HFFc6 (cell line): ENCODE measurements around the gene PRAMEF18. TPM values are rescaled to one million over a fixed set of nuclear protein-coding genes. Genes with fewer than 3 reads are reported as not detected.

ENCODE experiments used
- total RNA-seq, 6 experiments: library from RNA; stranded (reverse); fragmentation: NEBNext Ultra II Directional; extraction: Animal tissue kit (Norgen Biotek cat#: 25700); gene quantifications; 2 replicates in 1 of 6; 3 replicates in 5 of 6; pipeline ENCODE4 v1.2.3, GENCODE V29; 2021

Gene PRAMEF18
- total RNA-seq, 6 experiments from 2014 or later, result not detected

Other genes starting within 250 kb of the PRAMEF18 start
- not detected for gene PRAMEF27, start 169.6 kb downstream of the PRAMEF18 start, total RNA-seq
- gene HNRNPCL3, start 165.4 kb downstream of the PRAMEF18 start, total RNA-seq, result not detected
- not detected for gene PRAMEF25, start 155.4 kb downstream of the PRAMEF18 start, total RNA-seq
- gene HNRNPCL2, start 109.3 kb downstream of the PRAMEF18 start, total RNA-seq, result not detected
- not detected for gene PRAMEF26, start 70.1 kb downstream of the PRAMEF18 start, total RNA-seq
- gene HNRNPCL4, start 60.5 kb downstream of the PRAMEF18 start, total RNA-seq, result not detected
- not detected for gene PRAMEF9, start 54.3 kb downstream of the PRAMEF18 start, total RNA-seq
- not detected for gene PRAMEF13, start 24.7 kb downstream of the PRAMEF18 start, total RNA-seq
- gene PRAMEF5, start 28.0 kb upstream of the PRAMEF18 start, total RNA-seq, result not detected
- not detected for gene PRAMEF8, start 59.0 kb upstream of the PRAMEF18 start, total RNA-seq
- not detected for gene PRAMEF33, start 77.4 kb upstream of the PRAMEF18 start, total RNA-seq
- gene PRAMEF15, start 89.4 kb upstream of the PRAMEF18 start, total RNA-seq, result not detected
- not detected for gene PRAMEF14, start 121.0 kb upstream of the PRAMEF18 start, total RNA-seq
- gene PRAMEF19, start 145.8 kb upstream of the PRAMEF18 start, total RNA-seq, result not detected
- gene PRAMEF17, start 163.5 kb upstream of the PRAMEF18 start, total RNA-seq, result not detected
- gene PRAMEF20, start 184.3 kb upstream of the PRAMEF18 start, total RNA-seq, result not detected